Osteoblast (primary cell): ENCODE results near the gene DAG1. TPM values are rescaled to one million over a fixed set of nuclear protein-coding genes. Genes with fewer than 3 reads are reported as not detected.
A peak's percentile ranks its signal among the peaks of the same experiment; 100 is the strongest.

Experiments used
- DNase-seq: peaks from one replicate; pipeline ENCODE4 v3.0.0; 2011; ENCODE audit warnings: low spot score, mixed read lengths; ENCODE audit not compliant: insufficient read length; ENCODE audit errors: missing footprints
- H2AFZ ChIP-seq: 2 replicates; pipeline ENCODE4 v1.6.0; 2011; ENCODE audit warnings: mild to moderate bottlenecking, low read length
- H3K27ac ChIP-seq: 2 replicates; pipeline ENCODE4 v1.5.1; 2011; ENCODE audit warnings: mild to moderate bottlenecking, low read depth, low read length, moderate library complexity
- H3K27me3 ChIP-seq: 2 replicates; pipeline ENCODE4 v1.6.0; 2012; ENCODE audit warnings: mild to moderate bottlenecking, control low read depth, inconsistent platforms, low read length, moderate library complexity; ENCODE audit not compliant: insufficient read depth
- H3K36me3 ChIP-seq: 2 replicates; pipeline ENCODE4 v1.5.1; 2011; ENCODE audit warnings: mild to moderate bottlenecking, low read length, control low read depth, moderate library complexity; ENCODE audit not compliant: insufficient read depth
- H3K4me1 ChIP-seq: 2 replicates; pipeline ENCODE4 v1.5.1; 2011; ENCODE audit warnings: mild to moderate bottlenecking, low read length, control low read depth, moderate library complexity; ENCODE audit not compliant: insufficient read depth
- H3K4me2 ChIP-seq: 2 replicates; pipeline ENCODE4 v1.6.0; 2011; ENCODE audit warnings: mild to moderate bottlenecking, low read length; ENCODE audit not compliant: insufficient read depth
- H3K4me3 ChIP-seq: fragments of 200-600 bp; sonication (generic); 3 replicates; pipeline ENCODE4 v1.5.1; 2012; ENCODE audit warnings: mild to moderate bottlenecking, low read length, inconsistent platforms; ENCODE audit not compliant: insufficient read depth
- H3K79me2 ChIP-seq: 2 replicates; pipeline ENCODE4 v1.6.0; 2012; ENCODE audit warnings: mild to moderate bottlenecking, low read length, control low read depth, inconsistent platforms; ENCODE audit not compliant: insufficient read depth
- H3K9me3 ChIP-seq: 2 replicates; pipeline ENCODE4 v1.5.1; 2011; ENCODE audit warnings: low read depth, low read length, control low read depth
- H4K20me1 ChIP-seq: 2 replicates; pipeline ENCODE4 v1.6.0; 2012; ENCODE audit warnings: mild to moderate bottlenecking, low read length, control low read depth; ENCODE audit not compliant: insufficient read depth
- CTCF ChIP-seq: IDR thresholded peaks from 2 replicates; pipeline ENCODE4 v1.5.1; 2011; ENCODE audit warnings: mild to moderate bottlenecking, low read depth, low read length, moderate library complexity; ENCODE audit errors: extremely low read depth
- total RNA-seq: library from RNA; depleted of rRNA; stranded (reverse); fragments of >200 nt; gene quantifications from 2 replicates; pipeline ENCODE4 v1.2.3, GENCODE V29; 2012

Gene DAG1
- total RNA-seq, 1 donor: 55.4 TPM

DNA sequence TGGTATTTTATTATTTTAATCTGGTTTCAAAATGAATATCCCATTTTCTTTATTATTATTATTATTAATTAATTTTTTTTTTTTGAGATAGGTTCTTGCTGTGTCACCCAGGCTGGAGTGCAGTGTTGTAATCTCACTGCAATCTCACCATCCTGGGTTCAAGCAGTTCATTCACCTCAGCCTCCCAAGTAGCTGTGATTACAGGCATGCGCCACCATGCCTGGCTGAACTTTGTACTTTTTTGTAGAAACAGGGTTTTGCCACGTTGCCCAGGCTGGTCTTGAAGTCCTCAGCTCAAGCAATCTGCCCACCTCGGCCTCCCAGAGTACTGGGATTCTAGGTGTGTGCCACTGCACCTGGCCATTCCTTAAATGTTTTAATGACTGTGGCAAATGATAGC is 28.6 kb downstream of the DAG1 start:
- no peak for DNase-seq
- H3K9me3 ChIP-seq: no peaks in the 10 kb centered on the region
- H3K79me2 ChIP-seq: peaks cover 24% of the 10 kb centered on the region
- no peaks in the 10 kb centered on the region for H3K27me3 ChIP-seq
- no peaks in the 10 kb centered on the region for H3K36me3 ChIP-seq
- no peak overlapping the region for H3K27ac ChIP-seq
- peaks cover 22% of the 10 kb centered on the region for H3K4me1 ChIP-seq
- no peaks in the 10 kb centered on the region for H4K20me1 ChIP-seq
- H3K4me2 ChIP-seq: no peak overlapping the region
- no peak overlapping the region for H2AFZ ChIP-seq
- H3K4me3 ChIP-seq: no peak overlapping the region
- no peak for TF ChIP-seq CTCF

DNA sequence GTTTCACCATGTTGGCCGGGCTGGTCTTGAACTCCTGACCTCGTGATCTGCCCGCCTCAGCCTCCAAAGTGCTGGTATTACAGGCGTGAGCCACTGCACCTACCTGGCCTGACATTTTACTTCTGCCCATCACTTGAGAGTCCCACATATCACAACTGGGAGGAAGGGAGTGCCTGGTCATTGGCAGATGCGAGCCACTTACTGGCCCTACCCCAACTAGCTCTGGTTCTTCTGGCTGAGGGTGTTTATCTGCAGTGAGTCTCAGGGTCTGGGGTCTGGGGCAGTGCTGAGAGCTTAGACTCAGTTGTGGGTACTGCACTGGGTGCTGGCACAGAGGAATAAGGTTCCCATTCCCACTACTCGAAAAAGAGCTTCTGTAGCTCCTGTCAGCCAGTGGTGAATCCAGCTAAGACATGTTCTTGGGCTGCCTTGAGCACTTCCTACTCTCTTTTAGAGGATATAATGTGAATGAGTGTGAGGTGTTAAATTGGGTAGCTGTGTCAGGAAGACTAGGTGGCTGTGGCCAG is 30.2 kb downstream of the DAG1 start:
- Histone ChIP-seq H3K27me3 (no peaks in the 10 kb centered on the region), H3K4me2 (peak overlapping the region; percentile 70), H2AFZ (peak overlapping the region; percentile 48), H3K27ac (peak overlapping the region; percentile 87), H3K9me3 (no peaks in the 10 kb centered on the region), H4K20me1 (no peaks in the 10 kb centered on the region), H3K36me3 (no peaks in the 10 kb centered on the region), H3K79me2 (peaks cover 23% of the 10 kb centered on the region), H3K4me1 (peaks cover 14% of the 10 kb centered on the region), H3K4me3 (peak overlapping the region; percentile 33)
- TF ChIP-seq CTCF: no peak
- no peak for DNase-seq

GRCh38 chr3:49500732-49501609 is 30.9 kb downstream of the DAG1 start:
- Histone ChIP-seq H3K4me1 (peaks cover 14% of the 10 kb centered on the region), H3K27ac (peak overlapping the region; percentile 87), H3K27me3 (no peaks in the 10 kb centered on the region), H3K4me3 (peak overlapping the region; percentile 33), H3K4me2 (peak overlapping the region; percentile 70), H3K36me3 (no peaks in the 10 kb centered on the region), H3K79me2 (peaks cover 23% of the 10 kb centered on the region), H4K20me1 (no peaks in the 10 kb centered on the region), H2AFZ (peak overlapping the region; percentile 48), H3K9me3 (no peaks in the 10 kb centered on the region)
- no peak for TF ChIP-seq CTCF
- DNase-seq: peak; percentile 94

DNA sequence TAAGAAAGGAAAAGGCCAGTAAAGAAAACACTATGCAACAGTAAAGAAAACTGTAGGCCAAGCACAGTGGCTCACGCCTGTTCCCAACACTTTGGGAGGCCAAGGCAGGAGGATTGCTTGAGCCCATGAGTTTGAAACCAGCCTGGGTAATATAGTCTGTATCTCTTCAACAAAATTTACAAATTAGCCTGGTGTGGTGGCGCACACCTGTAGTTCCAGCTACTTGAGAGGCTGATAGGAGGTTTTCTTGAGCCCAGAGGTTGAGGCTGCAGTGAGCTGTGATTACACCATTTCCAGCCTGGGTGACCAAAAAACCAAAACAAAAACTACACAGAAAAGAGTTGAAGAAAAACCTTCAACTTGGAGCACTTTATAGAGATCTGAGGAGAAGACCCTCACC is 31.8 kb downstream of the DAG1 start:
- Histone ChIP-seq H2AFZ (no peak overlapping the region), H3K36me3 (no peaks in the 10 kb centered on the region), H3K4me3 (no peak overlapping the region), H3K4me2 (no peak overlapping the region), H3K27ac (peak overlapping the region; percentile 87), H3K9me3 (no peaks in the 10 kb centered on the region), H3K27me3 (no peaks in the 10 kb centered on the region), H3K79me2 (peaks cover 26% of the 10 kb centered on the region), H3K4me1 (peaks cover 14% of the 10 kb centered on the region), H4K20me1 (no peaks in the 10 kb centered on the region)
- DNase-seq: no peak
- TF ChIP-seq CTCF: no peak
